ENCODE data around the gene SRPRA.
"Not testable (repeated sequence)": the region's sequence is repeated elsewhere in the genome, so short reads cannot be mapped to it uniquely, and the experiment has no call there.

SRPRA gene

DNA sequence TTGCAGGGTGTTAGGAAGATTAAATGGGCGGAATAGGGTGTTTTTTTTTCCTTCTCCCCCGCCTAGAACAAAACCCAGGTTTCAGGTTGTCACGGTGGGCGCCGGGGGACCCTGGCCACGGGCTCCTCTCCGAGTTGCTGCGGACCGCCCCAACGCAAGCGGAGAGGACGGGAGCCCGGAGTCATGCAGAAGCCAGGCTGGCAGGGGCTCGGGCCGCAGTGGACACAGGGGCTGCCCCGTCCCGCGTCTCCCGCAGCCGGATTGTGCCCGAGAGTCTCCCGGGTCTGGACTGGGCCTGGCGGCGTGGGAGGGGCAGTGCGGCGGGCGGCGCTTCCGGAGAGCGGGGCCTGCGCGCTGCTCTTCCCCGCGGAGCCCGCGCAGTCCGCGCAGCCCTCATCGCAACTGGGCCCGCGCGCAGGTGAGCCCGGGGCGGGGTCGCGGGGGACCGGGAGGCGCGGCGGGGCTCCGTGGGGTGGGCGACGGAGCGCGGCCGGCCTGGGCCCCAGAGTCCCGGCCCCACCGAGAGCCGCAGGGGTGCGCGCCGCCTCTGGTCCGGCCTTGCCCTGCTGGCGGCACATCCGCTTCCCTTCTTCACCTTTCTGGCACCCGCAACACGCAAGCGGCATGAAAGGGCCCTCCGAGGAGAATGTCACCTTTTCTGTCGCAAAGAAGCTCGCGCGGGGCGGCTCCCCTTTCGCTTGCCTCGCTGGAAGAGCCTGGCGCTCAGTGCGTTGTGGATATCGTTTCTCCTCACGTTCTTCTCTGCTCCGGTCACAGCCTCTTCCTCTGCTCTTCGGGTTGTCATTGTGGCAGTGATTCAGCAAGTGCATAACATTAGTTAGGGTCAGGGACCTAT, 14.3 kb upstream of the SRPRA start, which contains the start of gene TIRAP:
TSS of gene TIRAP (plus strand) at position 358 of the 856 bp plus-strand sequence. CDS start 7,802 bp downstream, outside the sequence.
- DNase-seq = peak; percentile 67

DNA sequence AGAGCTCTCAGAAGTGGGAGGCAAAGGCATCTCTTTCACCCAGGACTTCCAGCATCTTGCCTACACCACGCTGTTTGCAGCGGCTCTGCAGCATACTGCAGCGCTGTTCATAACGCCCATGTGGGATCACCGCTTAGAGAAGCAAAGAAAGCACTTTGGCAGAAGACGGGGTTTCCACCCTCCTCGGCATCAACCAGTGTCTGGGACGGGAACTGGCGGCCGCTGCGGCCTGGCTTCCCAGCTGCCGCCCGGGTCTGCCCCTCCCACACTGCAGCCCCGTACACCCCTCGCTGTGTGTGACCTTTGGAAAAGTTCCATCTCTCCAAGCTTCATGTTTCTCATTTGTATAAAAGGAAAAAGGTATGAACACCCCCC, 13.7 kb upstream of the SRPRA start:
- peak; percentile 45 for DNase-seq

DNA sequence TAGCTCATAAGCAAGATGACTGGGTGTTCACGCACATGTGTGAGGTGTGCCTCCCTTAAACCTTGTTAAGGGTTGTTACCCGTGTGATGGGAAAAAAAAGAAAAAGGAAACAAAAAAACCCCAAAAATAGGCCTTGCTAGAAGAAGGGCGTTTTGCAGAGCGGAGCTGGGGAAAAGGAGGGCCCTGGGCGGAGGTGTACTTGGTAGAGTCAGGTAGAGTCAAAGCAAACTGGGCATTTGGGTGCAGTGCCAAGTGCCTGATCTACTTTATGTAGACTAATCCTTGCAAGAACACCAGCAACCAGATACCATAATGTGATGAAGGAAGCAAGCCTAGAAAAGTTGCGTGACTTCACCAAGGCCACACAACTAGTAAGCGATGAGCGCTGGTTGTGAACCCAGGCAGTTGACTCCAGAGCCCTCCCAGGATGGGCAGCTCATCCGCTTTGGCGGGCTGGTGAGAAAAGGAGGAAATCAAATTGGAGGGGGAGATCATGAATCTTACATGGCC, 13.0 kb upstream of the SRPRA start:
- no peak for DNase-seq

DNA sequence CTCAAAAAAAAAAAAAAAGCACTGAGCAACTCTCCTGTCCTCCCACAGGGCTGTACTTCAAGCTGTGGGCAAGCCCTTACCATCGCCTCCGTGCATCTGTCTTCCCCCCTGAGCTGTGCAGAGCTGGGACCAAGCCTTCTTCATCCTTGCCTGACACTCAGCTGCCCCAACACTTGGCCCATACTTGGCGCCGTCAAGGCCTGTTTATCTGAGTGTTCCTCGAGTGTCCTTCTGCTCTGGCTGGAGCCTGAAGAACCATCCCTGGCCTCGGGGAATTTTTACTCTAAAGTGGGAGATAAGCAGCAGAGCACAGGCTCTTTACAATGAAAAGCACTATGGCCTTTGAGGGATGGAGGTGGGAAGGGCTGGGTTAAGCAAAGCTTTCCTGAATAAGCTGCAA, 12.6 kb upstream of the SRPRA start:
- no peak for DNase-seq

GRCh38 chr11:126280595-126280994, 11.9 kb upstream of the SRPRA start:
- peak; percentile 43 for DNase-seq

DNA sequence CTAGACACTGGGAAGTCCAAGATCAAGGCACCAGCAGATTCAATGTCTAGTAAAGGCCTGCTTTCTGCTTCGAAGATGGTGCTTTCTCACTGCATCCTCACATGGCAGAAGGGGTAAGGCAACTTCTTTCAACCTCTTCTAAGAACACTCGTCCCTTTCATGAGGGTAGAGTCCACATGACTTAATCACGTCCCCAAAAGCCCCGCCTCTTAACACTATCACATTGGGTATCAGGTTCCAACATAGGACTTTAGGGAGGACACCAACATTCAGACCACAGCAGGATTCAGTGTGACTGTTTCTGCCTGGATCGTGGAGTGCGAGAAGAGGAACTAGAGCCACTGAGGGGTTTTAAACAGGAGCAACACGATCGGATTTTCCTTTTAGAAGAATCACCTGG, 10.5 kb upstream of the SRPRA start:
- DNase-seq = no peak

DNA sequence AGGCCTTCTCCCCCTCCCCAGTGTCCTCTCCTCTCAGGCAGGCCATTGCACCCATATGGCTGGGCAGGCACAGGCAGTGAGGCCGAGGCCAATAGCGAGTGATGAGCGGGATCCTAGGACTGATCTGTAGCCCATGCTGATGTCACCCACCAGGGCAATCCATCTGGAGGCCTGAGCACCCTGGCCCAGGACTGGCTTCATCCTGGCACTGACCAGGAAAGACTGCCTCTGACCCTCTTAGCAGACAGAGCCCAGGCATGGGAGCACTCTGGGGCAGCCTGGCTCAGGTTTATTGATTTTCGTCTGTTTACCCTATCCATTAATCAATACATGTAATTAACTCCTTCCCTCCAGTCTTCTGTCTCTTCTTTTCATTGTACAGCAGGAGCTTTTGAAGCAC, 9.1 kb upstream of the SRPRA start:
- DNase-seq = no peak

GRCh38 chr11:126277322-126277721, 8.6 kb upstream of the SRPRA start:
- DNase-seq = no peak

- DNase-seq = no peak
Measured at GRCh38 chr11:126268361-126268707, 361 bp downstream of the SRPRA start.

DNA sequence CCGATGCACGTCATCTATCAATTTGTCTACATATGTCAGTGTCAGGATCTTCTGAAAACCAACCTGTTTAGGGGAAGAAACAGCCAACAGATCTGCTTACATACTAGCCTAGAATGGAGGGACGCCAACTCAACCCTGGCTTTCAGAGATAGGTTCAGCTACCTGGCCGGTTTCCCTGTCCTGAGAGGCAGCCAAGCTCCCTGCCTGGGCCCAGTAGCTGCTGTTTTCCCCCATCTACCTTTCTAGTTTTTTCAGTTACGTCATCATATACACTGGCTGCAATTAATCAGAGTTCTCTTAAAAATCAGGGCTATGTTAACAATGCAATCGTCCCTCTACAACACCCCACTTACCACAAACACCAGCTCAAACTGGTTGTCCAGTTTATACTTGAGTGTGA, 1.0 kb downstream of the SRPRA start:
- no peak for DNase-seq

DNA sequence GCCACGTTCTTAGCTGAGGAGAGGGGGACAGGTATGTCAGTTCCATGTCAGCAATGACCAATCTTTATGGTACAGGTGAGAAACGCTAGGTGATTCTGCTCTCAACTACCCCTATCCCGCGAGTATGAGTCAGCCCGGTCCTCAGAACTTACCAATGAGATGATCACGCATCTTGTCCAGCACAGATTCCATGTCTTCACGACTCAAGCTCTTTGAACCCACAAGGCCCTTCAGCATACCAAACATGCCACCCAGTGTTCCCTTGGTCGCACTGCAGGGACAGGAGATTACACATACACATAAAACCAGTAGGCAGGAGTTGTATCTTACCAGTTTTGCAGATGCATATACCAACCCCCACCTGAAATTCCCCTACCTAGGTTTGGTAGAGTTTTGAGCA, 2.9 kb downstream of the SRPRA start:
- DNase-seq = no peak

DNA sequence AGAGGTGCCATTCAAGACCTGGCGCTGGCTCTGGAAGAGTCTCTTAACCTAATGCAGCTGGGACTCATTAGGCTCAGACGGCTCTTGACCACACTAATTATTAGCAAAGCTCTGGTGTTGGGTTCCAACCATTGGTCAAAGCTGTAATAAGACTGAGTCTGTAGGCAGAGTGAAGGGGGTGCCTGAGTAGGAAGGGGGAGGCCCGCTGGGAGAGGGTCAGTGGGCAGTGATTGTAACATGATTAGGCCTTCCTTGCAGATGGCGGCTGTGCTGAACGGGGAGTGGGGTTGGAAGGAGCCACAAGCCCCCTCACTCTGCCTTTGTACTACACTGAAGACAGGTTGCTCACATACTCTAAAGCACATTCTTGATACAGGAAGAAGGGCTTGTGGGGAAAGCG, 5.2 kb downstream of the SRPRA start:
- no peak for DNase-seq

DNA sequence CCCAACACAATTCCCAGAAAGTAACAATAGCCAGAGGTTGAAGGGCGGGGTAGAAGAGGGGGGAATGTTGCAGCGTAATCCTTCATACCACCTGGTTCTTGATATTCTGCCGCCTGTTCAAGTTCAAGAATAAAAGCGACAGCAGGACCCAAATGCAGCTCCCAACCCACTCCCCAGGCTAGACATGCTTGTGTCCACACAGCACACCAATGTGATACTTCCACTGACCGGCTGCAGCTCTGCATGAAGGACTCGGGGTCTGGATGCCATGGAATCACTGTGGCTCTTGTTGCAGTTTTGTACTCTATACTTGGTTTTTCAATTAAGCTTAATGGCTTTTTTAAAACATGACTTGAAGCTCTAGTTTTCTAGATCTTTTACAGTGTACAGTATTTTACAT, 6.5 kb downstream of the SRPRA start:
- no peak for DNase-seq

DNA sequence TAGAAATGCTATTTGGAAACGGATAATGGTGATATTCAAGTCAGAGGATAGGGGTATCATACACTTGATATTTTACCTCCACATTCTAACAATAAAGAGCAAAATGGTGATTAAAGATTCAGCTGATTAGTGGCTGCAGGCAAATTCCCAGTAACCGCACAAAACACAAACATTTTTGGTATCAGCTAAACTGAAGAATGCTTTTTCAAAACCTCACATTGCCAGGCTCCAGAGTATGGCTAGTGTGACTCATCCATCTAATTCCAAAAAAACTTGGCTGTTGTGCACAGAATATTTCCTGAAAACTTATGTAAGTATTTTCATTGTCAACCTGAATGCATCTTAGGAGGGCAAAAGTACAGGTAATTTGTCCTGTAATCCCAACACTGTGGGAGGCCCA, 10.9 kb downstream of the SRPRA start:
- DNase-seq = no peak

DNA sequence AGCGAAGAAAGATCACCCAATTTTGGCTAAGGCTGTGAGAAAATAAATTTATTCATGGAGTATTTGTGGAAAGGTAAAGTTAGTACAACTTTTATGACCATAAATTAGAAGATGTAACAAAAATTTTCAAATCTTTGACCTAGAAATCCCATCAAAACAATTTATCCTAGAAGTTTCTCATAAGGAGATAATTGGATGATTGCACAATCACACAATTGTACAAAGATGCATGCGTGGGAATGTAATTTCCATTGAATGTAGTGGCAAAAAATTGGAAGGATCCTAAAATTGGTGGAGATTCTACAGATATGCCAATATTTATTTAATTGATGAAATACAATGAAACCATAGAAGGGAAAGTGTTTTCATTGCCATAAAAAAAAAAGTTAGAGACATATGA, 11.6 kb downstream of the SRPRA start:
- DNase-seq = no peak

GRCh38 chr11:126256216-126256615, 12.5 kb downstream of the SRPRA start:
- no peak for DNase-seq

- not testable (repeated sequence) for DNase-seq
Measured at GRCh38 chr11:126255507-126255906, 13.2 kb downstream of the SRPRA start.

DNA sequence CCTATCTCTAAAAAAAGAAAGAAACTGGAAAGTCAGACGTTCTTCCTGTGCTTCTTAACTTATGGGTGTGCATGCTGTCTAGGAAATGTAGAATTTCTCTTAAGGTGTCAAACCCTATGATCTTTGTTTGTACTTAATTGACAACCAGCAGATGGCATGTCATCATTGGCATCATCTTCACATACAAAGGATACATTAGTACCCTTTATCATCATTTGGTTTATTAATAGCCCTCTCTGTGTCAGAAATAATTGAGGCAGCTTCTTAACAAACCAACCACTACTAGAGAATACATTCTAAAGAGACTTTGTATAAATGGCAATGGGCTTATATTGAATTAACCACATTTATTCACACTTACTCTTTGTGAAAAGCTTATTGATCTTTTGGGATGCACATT, 13.9 kb downstream of the SRPRA start:
- no peak for DNase-seq

DNA sequence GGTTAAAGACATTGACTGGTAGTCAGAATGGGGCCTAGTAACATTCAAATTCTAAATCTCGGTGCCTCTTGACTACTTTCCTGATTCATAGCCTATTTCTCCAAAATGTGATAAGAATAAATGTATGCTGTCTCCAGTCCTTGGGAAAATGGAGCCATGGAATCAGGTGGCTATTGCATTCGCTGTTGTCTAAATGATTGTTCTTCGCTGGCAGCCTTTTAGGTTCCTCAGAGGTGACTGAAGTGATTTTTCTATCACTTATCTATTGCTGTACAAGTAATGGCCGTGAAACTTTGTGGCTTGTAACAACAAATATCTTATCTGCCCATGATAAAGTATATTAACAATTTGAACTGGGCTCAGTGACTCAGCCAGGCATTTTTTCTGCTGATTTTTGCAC, 15.4 kb downstream of the SRPRA start:
- DNase-seq = no peak

- no peak for DNase-seq
Measured at GRCh38 chr11:126246636-126247035, 22.1 kb downstream of the SRPRA start.

- DNase-seq = no peak
Measured at GRCh38 chr11:126233391-126233790, 35.3 kb downstream of the SRPRA start.

GRCh38 chr11:126232683-126233082, 36.0 kb downstream of the SRPRA start:
- DNase-seq = no peak

- no peak for DNase-seq
Measured at GRCh38 chr11:126231725-126232459, 36.8 kb downstream of the SRPRA start.

- DNase-seq = no peak
Measured at GRCh38 chr11:126229858-126230540, 38.7 kb downstream of the SRPRA start.
